ENCODE data around the gene IQSEC1. TPM values are rescaled to one million over a fixed set of nuclear protein-coding genes. Genes with fewer than 3 reads are reported as not detected.
A peak's percentile ranks its signal among the peaks of the same experiment; 100 is the strongest.

Gene IQSEC1
- total and polyA plus RNA-seq, 9 of the 15 experiments (the other 6 are each of a cell fraction or from before 2014, with no cell fraction given), result 0.56 to 39.0 (median 6.8) TPM

GRCh38 chr3:12984023-12984823 lies 89.0 kb downstream of the IQSEC1 start (continued):
- TF ChIP-seq, protein P1, sequence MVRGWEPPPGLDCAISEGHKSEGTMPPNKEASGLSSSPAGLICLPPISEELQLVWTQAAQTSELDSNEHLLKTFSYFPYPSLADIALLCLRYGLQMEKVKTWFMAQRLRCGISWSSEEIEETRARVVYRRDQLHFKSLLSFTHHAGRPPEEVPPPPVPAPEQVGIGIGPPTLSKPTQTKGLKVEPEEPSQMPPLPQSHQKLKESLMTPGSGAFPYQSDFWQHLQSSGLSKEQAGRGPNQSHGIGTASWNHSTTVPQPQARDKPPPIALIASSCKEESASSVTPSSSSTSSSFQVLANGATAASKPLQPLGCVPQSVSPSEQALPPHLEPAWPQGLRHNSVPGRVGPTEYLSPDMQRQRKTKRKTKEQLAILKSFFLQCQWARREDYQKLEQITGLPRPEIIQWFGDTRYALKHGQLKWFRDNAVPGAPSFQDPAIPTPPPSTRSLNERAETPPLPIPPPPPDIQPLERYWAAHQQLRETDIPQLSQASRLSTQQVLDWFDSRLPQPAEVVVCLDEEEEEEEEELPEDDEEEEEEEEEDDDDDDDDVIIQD (CRISPR knock-in tag; IDR thresholded peaks at IDR 0.05), result no peak
- no peak for TF ChIP-seq HSF4 (CRISPR knock-in tag; IDR thresholded peaks at IDR 0.05; ENCODE audit: borderline replicate concordance)
- TF ChIP-seq SIN3A (IDR thresholded peaks at IDR 0.05; ENCODE audit: borderline replicate concordance in 2 of 2, control insufficient read depth in 1 of 2, low read depth in 2 of 2, low read length in 2 of 2), result no peak; a peak in 1 of 4 replicates
- peak; percentile 76 for TF ChIP-seq SMAD4 (CRISPR knock-in tag; conservative IDR thresholded peaks at IDR 0.05)
- peak; percentile 36; the same call in 1 of the 2 replicates for TF ChIP-seq RB1 (IDR thresholded peaks at IDR 0.05; ENCODE audit: low read depth)
- TF ChIP-seq, protein P2, sequence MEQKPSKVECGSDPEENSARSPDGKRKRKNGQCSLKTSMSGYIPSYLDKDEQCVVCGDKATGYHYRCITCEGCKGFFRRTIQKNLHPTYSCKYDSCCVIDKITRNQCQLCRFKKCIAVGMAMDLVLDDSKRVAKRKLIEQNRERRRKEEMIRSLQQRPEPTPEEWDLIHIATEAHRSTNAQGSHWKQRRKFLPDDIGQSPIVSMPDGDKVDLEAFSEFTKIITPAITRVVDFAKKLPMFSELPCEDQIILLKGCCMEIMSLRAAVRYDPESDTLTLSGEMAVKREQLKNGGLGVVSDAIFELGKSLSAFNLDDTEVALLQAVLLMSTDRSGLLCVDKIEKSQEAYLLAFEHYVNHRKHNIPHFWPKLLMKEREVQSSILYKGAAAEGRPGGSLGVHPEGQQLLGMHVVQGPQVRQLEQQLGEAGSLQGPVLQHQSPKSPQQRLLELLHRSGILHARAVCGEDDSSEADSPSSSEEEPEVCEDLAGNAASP (IDR thresholded peaks at IDR 0.05), result no peak
- TF ChIP-seq THRB (CRISPR knock-in tag; conservative IDR thresholded peaks at IDR 0.05), result no peak
- TF ChIP-seq ZHX1 (conservative IDR thresholded peaks at IDR 0.05; ENCODE audit: low read length), result no peak
- TF ChIP-seq KHSRP (IDR thresholded peaks at IDR 0.05), result no peak
- no peak for TF ChIP-seq PHF8 (IDR thresholded peaks at IDR 0.05; ENCODE audit: borderline replicate concordance, low read length)
- TF ChIP-seq MTA3 (IDR thresholded peaks at IDR 0.05; ENCODE audit: borderline replicate concordance), result peak; percentile 87; the same call in 1 of the 2 replicates
- no peak for TF ChIP-seq ZNF232 (CRISPR knock-in tag; IDR thresholded peaks at IDR 0.05)
- TF ChIP-seq, protein P3, sequence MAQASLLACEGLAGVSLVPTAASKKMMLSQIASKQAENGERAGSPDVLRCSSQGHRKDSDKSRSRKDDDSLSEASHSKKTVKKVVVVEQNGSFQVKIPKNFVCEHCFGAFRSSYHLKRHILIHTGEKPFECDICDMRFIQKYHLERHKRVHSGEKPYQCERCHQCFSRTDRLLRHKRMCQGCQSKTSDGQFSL (CRISPR knock-in tag; IDR thresholded peaks at IDR 0.05), result no peak
- TF ChIP-seq, protein P3 (tag; IDR thresholded peaks at IDR 0.05), result no peak
- no peak for TF ChIP-seq GMEB1 (CRISPR knock-in tag; IDR thresholded peaks at IDR 0.05)
- TF ChIP-seq EP300 (IDR thresholded peaks at IDR 0.05; ENCODE audit: low read length), result peak; percentile 20; the same call in 1 of the 2 replicates
